Stimulated activated naive CD8-positive, alpha-beta T cell treated with anti-CD3 and anti-CD28 coated beads, Interleukin-15, amount 100 ng/mL, for 72 hours (primary cell): ENCODE data around the gene URGCP.
A peak's percentile ranks its signal among the peaks of the same experiment; 100 is the strongest.

Experiments used
- ATAC-seq: fragments of 150-1000 bp; cut with Tn5 transposase; 2 replicates; pipeline ENCODE4 v1.10.0; 2021; ENCODE audit warnings: mild to moderate bottlenecking, moderate library complexity
- DNase-seq, 2 donors: peaks; one replicate each; pipeline ENCODE4 v3.0.0; 2021 to 2022
- H3K27ac Mint-ChIP-seq, 2 donors: one replicate each; pipeline ENCODE4 v1.8.0; 2022; ENCODE audit warnings: mild to moderate bottlenecking in 2 of 2, mixed read lengths in 2 of 2, moderate library complexity in 2 of 2
- H3K27me3 Mint-ChIP-seq: one replicate; pipeline ENCODE4 v1.8.0; 2022; ENCODE audit warnings: mixed read lengths
- H3K4me1 Mint-ChIP-seq: one replicate; pipeline ENCODE4 v1.8.0; 2022; ENCODE audit warnings: mild to moderate bottlenecking, mixed read lengths
- H3K4me3 Mint-ChIP-seq, 2 donors: one replicate each; pipeline ENCODE4 v1.8.0; 2022; ENCODE audit warnings: mild to moderate bottlenecking in 2 of 2, mixed read lengths in 2 of 2, moderate library complexity in 1 of 2
- H3K9me3 Mint-ChIP-seq, 2 donors: one replicate each; pipeline ENCODE4 v1.8.0; 2022; ENCODE audit warnings: mixed read lengths in 2 of 2

Gene URGCP

GRCh38 chr7:43888993-43889945 lies 17.1 kb downstream of the URGCP start:
- no peaks in the 10 kb centered on the region for H3K9me3 Mint-ChIP-seq
- peaks cover 53% of the 10 kb centered on the region for H3K4me1 Mint-ChIP-seq
- no peaks in the 10 kb centered on the region for H3K27me3 Mint-ChIP-seq
- ATAC-seq = peak; percentile 80
- peak in 1 of 2 donors; percentile 23 for DNase-seq
- peak overlapping the region in 1 of 2 donors; percentile 29 for H3K4me3 Mint-ChIP-seq
- no peak overlapping the region for H3K27ac Mint-ChIP-seq

DNA sequence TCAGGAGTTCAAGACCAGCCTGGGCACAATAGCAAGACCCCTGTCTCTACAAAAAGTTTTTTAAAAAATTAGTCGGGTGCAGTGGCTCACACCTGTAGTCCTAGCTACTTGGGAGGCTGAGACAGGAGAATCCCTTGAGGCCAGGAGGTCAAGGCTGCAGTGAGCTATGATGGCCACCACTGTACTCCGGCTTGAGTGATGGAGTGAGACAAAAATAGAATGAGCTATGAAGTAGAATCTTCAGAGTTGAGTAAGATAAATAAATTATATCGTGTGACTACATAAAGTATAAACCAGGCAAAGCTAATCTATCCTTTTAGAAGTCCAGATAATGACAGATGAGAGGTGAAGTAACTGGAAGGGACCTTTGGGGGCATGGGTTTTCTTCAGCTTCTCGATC lies 21.8 kb downstream of the URGCP start:
- H3K27ac Mint-ChIP-seq = no peak overlapping the region
- H3K9me3 Mint-ChIP-seq = no peaks in the 10 kb centered on the region
- H3K27me3 Mint-ChIP-seq = no peaks in the 10 kb centered on the region
- ATAC-seq (no peak), DNase-seq (no peak)
- H3K4me3 Mint-ChIP-seq = no peak overlapping the region
- H3K4me1 Mint-ChIP-seq = peaks cover 10% of the 10 kb centered on the region

GRCh38 chr7:43884209-43884608 lies 22.2 kb downstream of the URGCP start:
- Mint-ChIP-seq H3K4me3 (no peak overlapping the region), H3K9me3 (no peaks in the 10 kb centered on the region), H3K27me3 (no peaks in the 10 kb centered on the region), H3K27ac (no peak overlapping the region), H3K4me1 (peaks cover 6% of the 10 kb centered on the region)
- DNase-seq (no peak), ATAC-seq (no peak)

DNA sequence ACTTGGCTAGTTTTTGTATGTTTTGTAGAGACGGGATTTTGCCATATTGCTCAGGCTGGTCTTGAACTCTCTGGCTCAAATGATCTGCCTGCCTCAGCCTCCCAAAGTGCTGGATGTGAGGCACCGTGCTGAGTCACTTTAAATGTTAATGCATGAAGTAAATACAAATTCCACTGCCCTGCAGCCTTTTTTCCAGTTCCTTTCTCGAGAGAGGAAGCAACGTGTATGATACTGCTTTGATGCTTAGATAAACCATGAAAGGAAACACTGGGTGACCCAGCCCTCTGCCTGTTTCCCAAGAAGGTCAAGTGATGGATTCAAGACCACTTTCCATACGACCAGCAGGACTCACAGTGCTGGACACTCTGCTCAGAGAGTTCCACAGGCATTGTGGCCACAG lies 25.8 kb downstream of the URGCP start:
- no peaks in the 10 kb centered on the region for H3K9me3 Mint-ChIP-seq
- H3K27ac Mint-ChIP-seq = no peak overlapping the region
- DNase-seq (no peak), ATAC-seq (no peak)
- H3K4me1 Mint-ChIP-seq = no peaks in the 10 kb centered on the region
- H3K4me3 Mint-ChIP-seq = no peak overlapping the region
- no peaks in the 10 kb centered on the region for H3K27me3 Mint-ChIP-seq

DNA sequence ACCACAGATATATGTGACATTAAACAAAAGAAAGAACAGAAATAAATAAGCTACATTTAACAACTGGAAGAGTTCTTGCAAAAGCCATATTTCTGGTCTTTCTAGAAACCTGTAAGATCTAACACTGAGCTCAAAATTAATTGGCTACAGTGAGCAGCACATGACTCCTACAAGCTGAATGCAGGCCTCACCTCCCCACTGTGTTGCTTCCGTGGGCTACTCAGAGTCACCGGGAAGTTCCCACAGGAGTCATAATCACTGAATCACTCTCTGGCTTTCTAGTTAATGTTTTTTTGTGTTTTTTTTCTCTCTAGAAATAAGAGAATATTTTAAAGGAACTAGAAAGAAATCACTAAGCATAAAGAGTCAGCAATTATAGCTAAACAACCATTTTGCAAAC lies 26.9 kb downstream of the URGCP start:
- Mint-ChIP-seq H3K4me3 (no peak overlapping the region), H3K9me3 (no peaks in the 10 kb centered on the region), H3K27ac (peak overlapping the region in 1 of 2 donors; percentile 62), H3K4me1 (no peaks in the 10 kb centered on the region), H3K27me3 (no peaks in the 10 kb centered on the region)
- no peak for DNase-seq
- no peak for ATAC-seq

GRCh38 chr7:43878867-43879266 lies 27.5 kb downstream of the URGCP start:
- Mint-ChIP-seq H3K4me1 (no peaks in the 10 kb centered on the region), H3K27ac (peak overlapping the region in 1 of 2 donors; percentile 62), H3K4me3 (no peak overlapping the region), H3K9me3 (no peaks in the 10 kb centered on the region), H3K27me3 (no peaks in the 10 kb centered on the region)
- no peak for DNase-seq
- ATAC-seq = no peak

GRCh38 chr7:43877968-43878864 lies 28.2 kb downstream of the URGCP start:
- Mint-ChIP-seq H3K9me3 (peaks cover 0 to 5% of the 10 kb centered on the region in 2 donors), H3K27ac (peak overlapping the region; percentile 27 to 57), H3K4me1 (peaks cover 1% of the 10 kb centered on the region), H3K27me3 (no peaks in the 10 kb centered on the region), H3K4me3 (no peak overlapping the region)
- DNase-seq (no peak), ATAC-seq (no peak)

DNA sequence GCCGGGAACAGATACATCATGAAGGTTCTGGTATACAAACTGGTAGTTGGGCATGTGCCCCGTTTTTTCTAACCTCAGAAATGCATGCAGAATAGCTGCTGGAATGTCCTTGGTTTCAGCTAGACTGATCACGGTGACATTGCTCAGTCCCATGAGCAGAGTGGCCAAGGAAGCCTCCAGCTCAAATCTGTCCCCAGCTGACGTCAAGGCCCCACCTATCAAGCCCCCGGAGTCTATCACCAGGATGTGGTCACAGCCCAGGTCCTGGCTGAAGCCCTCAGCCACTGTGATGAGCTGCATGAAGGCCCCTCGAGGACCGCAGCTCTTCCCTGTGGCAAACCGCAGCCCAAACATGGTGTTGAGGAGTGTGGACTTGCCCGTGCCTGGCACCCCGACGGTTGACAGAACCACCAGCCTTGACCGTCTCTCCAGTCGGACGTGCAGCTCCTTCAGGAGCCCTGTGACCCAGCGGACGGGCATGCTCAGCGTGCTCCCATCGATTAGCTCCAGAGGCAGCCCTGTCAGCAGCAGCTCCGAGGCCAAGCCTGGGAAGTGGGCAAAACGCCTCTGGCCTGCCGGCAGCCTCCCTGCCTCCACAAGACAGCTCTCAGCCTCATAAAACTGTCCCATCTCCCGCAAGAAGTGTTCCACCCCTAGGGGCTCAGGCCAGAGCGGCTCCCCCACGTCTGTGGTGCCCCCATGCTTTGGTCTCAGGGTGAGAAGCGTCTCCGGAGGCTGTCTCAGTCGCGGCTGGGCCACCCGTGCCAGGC lies 29.2 kb downstream of the URGCP start:
- H3K4me3 Mint-ChIP-seq = no peak overlapping the region
- no peak overlapping the region for H3K27ac Mint-ChIP-seq

DNA sequence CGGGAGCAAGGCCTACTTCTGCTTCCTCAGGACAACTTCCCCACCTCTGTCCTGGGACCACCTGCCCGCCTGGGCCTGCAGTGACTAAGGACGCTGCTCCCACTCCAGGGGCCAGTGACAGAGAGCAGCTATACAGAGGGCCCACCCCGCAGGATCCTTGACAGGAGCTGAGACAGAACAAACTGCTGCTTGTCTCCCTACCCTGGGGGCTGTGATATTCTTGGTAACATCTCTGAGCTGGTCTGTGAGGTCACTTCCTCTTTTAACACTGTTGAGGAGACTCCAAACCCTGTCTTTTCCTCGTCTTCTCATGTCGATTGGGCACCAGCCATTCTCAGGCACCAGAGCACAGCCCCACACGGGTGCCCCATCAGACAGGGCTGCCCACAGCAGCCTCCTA lies 30.2 kb downstream of the URGCP start:
- Mint-ChIP-seq H3K9me3 (peaks cover 0 to 7% of the 10 kb centered on the region in 2 donors), H3K27me3 (peaks cover 1% of the 10 kb centered on the region), H3K4me3 (no peak overlapping the region), H3K27ac (no peak overlapping the region), H3K4me1 (peaks cover 18% of the 10 kb centered on the region)
- no peak for ATAC-seq
- no peak for DNase-seq

More for the DNA sequence above, 29.2 kb downstream of the URGCP start:
- ATAC-seq = no peak
- H3K27me3 Mint-ChIP-seq = no peaks in the 10 kb centered on the region
- peaks cover 12% of the 10 kb centered on the region for H3K4me1 Mint-ChIP-seq
- peaks cover 0 to 7% of the 10 kb centered on the region in 2 donors for H3K9me3 Mint-ChIP-seq
- no peak for DNase-seq

DNA sequence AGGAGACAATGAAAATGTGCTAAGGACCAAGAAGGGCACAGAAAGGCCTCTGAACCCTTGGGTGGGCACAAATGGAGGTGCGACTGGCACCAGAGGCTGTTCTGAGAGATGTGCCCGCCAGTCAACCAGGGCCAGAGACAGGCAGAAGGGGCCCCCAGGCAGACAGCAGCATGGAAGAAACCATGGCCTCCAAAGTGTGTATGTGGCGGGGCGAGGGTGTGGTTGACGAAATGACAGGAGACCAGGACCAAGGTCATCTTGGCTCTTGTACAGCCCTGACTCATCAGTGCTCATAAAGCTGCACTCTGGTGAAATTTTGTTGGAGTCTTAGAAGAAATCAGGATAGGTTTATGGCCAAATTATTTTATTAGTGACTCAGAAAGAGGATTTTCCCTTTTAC lies 33.1 kb downstream of the URGCP start:
- no peak for DNase-seq
- Mint-ChIP-seq H3K4me1 (peaks cover 41% of the 10 kb centered on the region), H3K27me3 (peaks cover 8% of the 10 kb centered on the region), H3K9me3 (peaks cover 0 to 7% of the 10 kb centered on the region in 2 donors), H3K4me3 (no peak overlapping the region), H3K27ac (peak overlapping the region in 1 of 2 donors; percentile 57)
- no peak for ATAC-seq

DNA sequence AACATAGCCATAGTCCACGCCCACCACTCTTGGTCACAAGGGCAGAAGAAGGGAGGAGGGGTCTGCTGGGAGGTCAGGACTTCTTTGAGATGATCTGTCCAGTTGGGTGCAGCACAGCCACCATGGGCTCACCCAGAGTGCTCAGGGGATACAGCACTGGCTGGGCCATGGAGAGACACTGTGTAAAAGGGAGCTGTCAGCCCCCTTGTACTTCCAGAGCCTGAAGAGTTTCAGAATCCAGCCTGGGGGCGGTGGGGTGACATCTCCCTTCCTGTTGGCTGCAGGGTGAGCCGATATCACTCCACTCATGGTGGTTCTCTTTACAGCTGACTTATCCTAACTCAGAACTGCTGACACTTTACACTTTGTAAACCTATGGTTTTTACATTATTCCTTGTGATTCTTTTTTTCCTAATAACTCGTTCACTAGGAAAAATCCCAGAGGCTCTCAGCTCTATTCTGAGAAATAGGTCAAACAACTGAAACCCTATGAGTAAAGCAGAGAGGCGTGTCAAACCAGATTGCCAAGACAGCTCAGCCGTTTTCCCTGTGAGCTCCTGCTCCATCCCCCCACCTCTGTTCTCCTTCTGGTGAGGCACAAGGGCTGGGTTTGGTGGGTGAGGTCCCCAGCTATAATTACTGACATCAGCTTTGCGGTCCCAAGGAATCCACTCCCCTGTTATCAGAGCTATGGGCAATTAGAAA lies 33.8 kb downstream of the URGCP start:
- Mint-ChIP-seq H3K4me1 (peaks cover 47% of the 10 kb centered on the region), H3K27ac (peak overlapping the region in 1 of 2 donors; percentile 57), H3K9me3 (peaks cover 0 to 7% of the 10 kb centered on the region in 2 donors), H3K4me3 (no peak overlapping the region), H3K27me3 (peaks cover 8% of the 10 kb centered on the region)
- ATAC-seq (no peak), DNase-seq (no peak)

DNA sequence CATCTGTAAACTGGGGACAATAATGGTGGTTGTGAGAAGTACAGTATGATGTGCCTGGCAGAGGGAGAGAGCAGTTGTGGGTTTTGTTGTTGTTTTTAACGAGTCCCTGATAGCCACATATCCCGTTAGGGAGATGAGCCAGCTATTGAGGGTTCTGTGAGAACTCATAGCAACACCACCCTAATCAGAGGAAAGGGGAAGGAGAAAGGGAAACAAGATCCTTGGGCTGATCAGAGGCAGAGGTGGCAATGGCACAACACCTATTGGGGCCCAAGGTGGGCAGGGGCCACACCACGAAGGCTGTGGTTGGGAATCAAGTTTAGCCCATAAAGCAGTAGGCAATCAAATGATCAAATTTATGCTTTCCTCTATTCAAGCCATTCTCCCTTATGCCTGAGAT lies 35.3 kb downstream of the URGCP start:
- Mint-ChIP-seq H3K4me3 (no peak overlapping the region), H3K27ac (no peak overlapping the region), H3K27me3 (peaks cover 8% of the 10 kb centered on the region), H3K9me3 (peaks cover 0 to 7% of the 10 kb centered on the region in 2 donors), H3K4me1 (peaks cover 52% of the 10 kb centered on the region)
- no peak for DNase-seq
- ATAC-seq = no peak

GRCh38 chr7:43870316-43870715 lies 36.1 kb downstream of the URGCP start:
- Mint-ChIP-seq H3K27ac (no peak overlapping the region), H3K27me3 (peaks cover 8% of the 10 kb centered on the region), H3K4me1 (peaks cover 52% of the 10 kb centered on the region), H3K4me3 (no peak overlapping the region), H3K9me3 (peaks cover 0 to 7% of the 10 kb centered on the region in 2 donors)
- DNase-seq (no peak), ATAC-seq (no peak)

DNA sequence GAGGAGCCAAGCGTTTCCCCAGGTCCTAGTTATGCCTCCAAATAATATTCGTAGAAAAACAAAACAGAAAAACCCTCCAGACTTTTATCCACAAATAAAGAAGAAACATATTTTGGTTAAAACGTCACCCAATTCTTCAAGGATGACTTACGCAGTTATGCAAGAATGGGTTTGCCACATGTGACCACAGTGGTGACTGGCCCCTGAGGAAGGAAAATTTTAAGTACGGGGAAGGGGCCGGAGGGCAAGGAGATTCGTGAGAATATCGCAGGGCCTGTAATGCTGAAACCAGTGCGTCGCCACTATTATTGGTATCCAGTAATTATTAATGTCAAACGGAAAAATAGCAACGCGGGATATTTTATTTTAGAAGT lies 36.5 kb downstream of the URGCP start:
- Mint-ChIP-seq H3K9me3 (peaks cover 0 to 7% of the 10 kb centered on the region in 2 donors), H3K27ac (peak overlapping the region; percentile 91 to 97), H3K4me3 (peak overlapping the region; percentile 94 to 96), H3K4me1 (peaks cover 52% of the 10 kb centered on the region), H3K27me3 (peaks cover 8% of the 10 kb centered on the region)
- ATAC-seq (peak; percentile 48), DNase-seq (no peak)
